HepG2 (cell line): ENCODE measurements around the gene GHRL. TPM values are rescaled to one million over a fixed set of nuclear protein-coding genes. Genes with fewer than 3 reads are reported as not detected.

Experiments
- CBX1 ChIP-seq: IDR thresholded peaks from one replicate; pipeline ENCODE4 v1.6.1; 2016; ENCODE audit warnings: antibody characterized with exemption, low read depth
- E2F2 ChIP-seq: sonication (generic); formaldehyde crosslinking; IDR thresholded peaks from 2 replicates; pipeline ENCODE4 v1.4.0; 2020; ENCODE audit warnings: missing genetic modification reagents, borderline replicate concordance
- GATAD2A ChIP-seq: IDR thresholded peaks from 2 replicates; pipeline ENCODE4 v1.6.1; 2016
- HDAC2 ChIP-seq: sonication (generic); formaldehyde crosslinking; IDR thresholded peaks from 2 replicates; pipeline ENCODE4 v1.4.0; 2020; ENCODE audit warnings: missing genetic modification reagents
- HINFP ChIP-seq: sonication (generic); formaldehyde crosslinking; IDR thresholded peaks from 2 replicates; pipeline ENCODE4 v1.4.0; 2020; ENCODE audit warnings: low read depth, mild to moderate bottlenecking, missing genetic modification reagents
- KDM5A ChIP-seq: fragments of 200-600 bp; sonication (generic); IDR thresholded peaks from 2 replicates; pipeline ENCODE4 v1.7.0; 2018; ENCODE audit warnings: antibody characterized with exemption, mild to moderate bottlenecking, low read length, borderline replicate concordance
- NFATC3 ChIP-seq: sonication (generic); formaldehyde crosslinking; IDR thresholded peaks from 2 replicates; pipeline ENCODE4 v1.5.1; 2020; ENCODE audit warnings: mild to moderate bottlenecking, missing genetic modification reagents
- NFE2L2 ChIP-seq: fragments of 150-350 bp; IDR thresholded peaks from 2 replicates; pipeline ENCODE4 v1.6.1; 2014; ENCODE audit warnings: low read length
- POLR2AphosphoS2 ChIP-seq: IDR thresholded peaks from 2 replicates; pipeline ENCODE4 v1.6.1; 2011; ENCODE audit warnings: low read depth, low read length, improper control_type of control experiment
- POLR2G ChIP-seq: fragments of 200-400 bp; formaldehyde crosslinking; IDR thresholded peaks from 2 replicates; pipeline ENCODE4 v1.6.1; 2018; ENCODE audit warnings: mild to moderate bottlenecking, low read depth, low read length, moderate library complexity
- SIX1 ChIP-seq: sonication (generic); formaldehyde crosslinking; IDR thresholded peaks from 2 replicates; pipeline ENCODE4 v1.4.0; 2020; ENCODE audit warnings: missing genetic modification reagents, borderline replicate concordance
- SUZ12 ChIP-seq: fragments of 150-350 bp; IDR thresholded peaks from 2 replicates; pipeline ENCODE4 v1.6.1; 2014; ENCODE audit warnings: low read depth, low read length
- YY1 ChIP-seq: IDR thresholded peaks from 2 replicates; pipeline ENCODE4 v1.6.1; 2011; ENCODE audit warnings: low read length, low read depth, moderate library complexity, mild to moderate bottlenecking; ENCODE audit not compliant: insufficient read depth, insufficient replicate concordance
- ZBTB3 ChIP-seq: sonication (generic); formaldehyde crosslinking; IDR thresholded peaks from 2 replicates; pipeline ENCODE4 v1.4.0; 2020; ENCODE audit warnings: low read depth, mild to moderate bottlenecking, moderate library complexity, missing genetic modification reagents, borderline replicate concordance
- ZNF230 ChIP-seq: sonication (generic); formaldehyde crosslinking; IDR thresholded peaks from 2 replicates; pipeline ENCODE4 v1.4.0; 2020; ENCODE audit warnings: mild to moderate bottlenecking, missing genetic modification reagents
- ZNF263 ChIP-seq: sonication (generic); formaldehyde crosslinking; IDR thresholded peaks from 2 replicates; pipeline ENCODE4 v1.4.0; 2020; ENCODE audit warnings: missing genetic modification reagents
- ZNF7 ChIP-seq: IDR thresholded peaks from 2 replicates; pipeline ENCODE4 v1.6.1; 2016; ENCODE audit warnings: missing biosample characterization, missing genetic modification reagents
- ZNF777 ChIP-seq: sonication (generic); formaldehyde crosslinking; IDR thresholded peaks from 2 replicates; pipeline ENCODE4 v1.4.0; 2020; ENCODE audit warnings: missing genetic modification reagents
- ZSCAN22 ChIP-seq: sonication (generic); formaldehyde crosslinking; IDR thresholded peaks from 2 replicates; pipeline ENCODE4 v1.4.0; 2020; ENCODE audit warnings: mild to moderate bottlenecking, missing genetic modification reagents
- polyA plus RNA-seq, 8 experiments: library from polyadenylated mRNA; depleted of rRNA in 3 of 8; stranded (reverse) in 7 of 8; unstranded in 1 of 8; fragments of >200 nt; fragmentation: Illumina TruSeq in 4 of 8; extraction: Trizol in 4 of 8; gene quantifications; 2 replicates each; pipeline versions ENCODE4 v1.2.1 to v1.2.3, GENCODE V29; 2011 to 2016; ENCODE audit warnings: low read depth in 4 of 8, missing spikeins in 1 of 8, mixed read lengths in 1 of 8; ENCODE audit not compliant: insufficient read depth in 1 of 8
- total RNA-seq, 5 experiments: library from RNA; depleted of rRNA; stranded (reverse); fragments of >200 nt; fragmentation: Illumina TruSeq; extraction: Trizol; gene quantifications; 2 replicates each; pipeline ENCODE4 v1.2.3, GENCODE V29; 2016; ENCODE audit warnings: low read depth in 1 of 5
- TF ChIP-seq, protein P1 (sequence below): sonication (generic); formaldehyde crosslinking; IDR thresholded peaks from 2 replicates; pipeline ENCODE4 v1.4.0; 2020; ENCODE audit warnings: mild to moderate bottlenecking, missing genetic modification reagents

Gene GHRL
- total and polyA plus RNA-seq, 2 of the 13 experiments (the other 11 are each of a cell fraction or from before 2014, with no cell fraction given), result 0.09 TPM; not detected in 1

DNA sequence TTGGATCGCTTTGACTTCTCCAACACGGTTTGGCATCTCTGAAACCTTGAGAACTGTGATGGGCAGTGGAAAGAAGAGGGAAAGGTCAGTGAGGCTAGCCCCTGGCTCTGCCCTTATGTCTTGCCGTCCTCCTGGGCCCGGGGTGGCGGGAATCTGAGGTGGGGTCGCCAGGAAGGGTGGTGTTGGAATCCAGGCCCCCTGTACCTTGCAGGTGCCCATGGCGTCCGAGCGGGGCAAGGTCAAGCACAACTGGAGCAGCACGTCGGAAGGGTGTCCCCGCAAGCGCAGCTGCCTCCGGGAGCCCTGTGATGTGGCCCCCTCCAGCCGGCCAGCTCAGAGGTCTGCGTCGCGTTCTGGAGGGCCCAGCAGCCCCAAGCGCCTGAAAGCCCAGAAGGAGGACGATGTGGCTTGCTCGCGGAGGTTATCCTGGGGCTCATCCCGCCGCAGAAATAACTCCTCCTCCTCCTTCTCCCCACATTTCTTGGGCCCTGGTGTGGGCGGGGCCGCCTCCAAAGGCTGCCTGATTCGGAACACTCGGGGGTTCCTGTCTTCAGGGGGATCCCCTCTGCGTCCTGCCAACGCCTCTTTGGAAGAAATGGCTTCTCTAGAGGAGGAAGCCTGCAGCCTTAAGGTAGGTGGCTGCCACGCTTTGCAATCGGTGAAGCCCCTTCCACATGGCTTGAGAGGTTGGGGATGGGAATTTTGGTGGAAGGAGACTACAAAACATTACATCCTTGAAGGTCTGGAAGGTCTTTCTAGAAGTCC, 43.6 kb downstream of the GHRL start (continued):
- TF ChIP-seq, protein P1, sequence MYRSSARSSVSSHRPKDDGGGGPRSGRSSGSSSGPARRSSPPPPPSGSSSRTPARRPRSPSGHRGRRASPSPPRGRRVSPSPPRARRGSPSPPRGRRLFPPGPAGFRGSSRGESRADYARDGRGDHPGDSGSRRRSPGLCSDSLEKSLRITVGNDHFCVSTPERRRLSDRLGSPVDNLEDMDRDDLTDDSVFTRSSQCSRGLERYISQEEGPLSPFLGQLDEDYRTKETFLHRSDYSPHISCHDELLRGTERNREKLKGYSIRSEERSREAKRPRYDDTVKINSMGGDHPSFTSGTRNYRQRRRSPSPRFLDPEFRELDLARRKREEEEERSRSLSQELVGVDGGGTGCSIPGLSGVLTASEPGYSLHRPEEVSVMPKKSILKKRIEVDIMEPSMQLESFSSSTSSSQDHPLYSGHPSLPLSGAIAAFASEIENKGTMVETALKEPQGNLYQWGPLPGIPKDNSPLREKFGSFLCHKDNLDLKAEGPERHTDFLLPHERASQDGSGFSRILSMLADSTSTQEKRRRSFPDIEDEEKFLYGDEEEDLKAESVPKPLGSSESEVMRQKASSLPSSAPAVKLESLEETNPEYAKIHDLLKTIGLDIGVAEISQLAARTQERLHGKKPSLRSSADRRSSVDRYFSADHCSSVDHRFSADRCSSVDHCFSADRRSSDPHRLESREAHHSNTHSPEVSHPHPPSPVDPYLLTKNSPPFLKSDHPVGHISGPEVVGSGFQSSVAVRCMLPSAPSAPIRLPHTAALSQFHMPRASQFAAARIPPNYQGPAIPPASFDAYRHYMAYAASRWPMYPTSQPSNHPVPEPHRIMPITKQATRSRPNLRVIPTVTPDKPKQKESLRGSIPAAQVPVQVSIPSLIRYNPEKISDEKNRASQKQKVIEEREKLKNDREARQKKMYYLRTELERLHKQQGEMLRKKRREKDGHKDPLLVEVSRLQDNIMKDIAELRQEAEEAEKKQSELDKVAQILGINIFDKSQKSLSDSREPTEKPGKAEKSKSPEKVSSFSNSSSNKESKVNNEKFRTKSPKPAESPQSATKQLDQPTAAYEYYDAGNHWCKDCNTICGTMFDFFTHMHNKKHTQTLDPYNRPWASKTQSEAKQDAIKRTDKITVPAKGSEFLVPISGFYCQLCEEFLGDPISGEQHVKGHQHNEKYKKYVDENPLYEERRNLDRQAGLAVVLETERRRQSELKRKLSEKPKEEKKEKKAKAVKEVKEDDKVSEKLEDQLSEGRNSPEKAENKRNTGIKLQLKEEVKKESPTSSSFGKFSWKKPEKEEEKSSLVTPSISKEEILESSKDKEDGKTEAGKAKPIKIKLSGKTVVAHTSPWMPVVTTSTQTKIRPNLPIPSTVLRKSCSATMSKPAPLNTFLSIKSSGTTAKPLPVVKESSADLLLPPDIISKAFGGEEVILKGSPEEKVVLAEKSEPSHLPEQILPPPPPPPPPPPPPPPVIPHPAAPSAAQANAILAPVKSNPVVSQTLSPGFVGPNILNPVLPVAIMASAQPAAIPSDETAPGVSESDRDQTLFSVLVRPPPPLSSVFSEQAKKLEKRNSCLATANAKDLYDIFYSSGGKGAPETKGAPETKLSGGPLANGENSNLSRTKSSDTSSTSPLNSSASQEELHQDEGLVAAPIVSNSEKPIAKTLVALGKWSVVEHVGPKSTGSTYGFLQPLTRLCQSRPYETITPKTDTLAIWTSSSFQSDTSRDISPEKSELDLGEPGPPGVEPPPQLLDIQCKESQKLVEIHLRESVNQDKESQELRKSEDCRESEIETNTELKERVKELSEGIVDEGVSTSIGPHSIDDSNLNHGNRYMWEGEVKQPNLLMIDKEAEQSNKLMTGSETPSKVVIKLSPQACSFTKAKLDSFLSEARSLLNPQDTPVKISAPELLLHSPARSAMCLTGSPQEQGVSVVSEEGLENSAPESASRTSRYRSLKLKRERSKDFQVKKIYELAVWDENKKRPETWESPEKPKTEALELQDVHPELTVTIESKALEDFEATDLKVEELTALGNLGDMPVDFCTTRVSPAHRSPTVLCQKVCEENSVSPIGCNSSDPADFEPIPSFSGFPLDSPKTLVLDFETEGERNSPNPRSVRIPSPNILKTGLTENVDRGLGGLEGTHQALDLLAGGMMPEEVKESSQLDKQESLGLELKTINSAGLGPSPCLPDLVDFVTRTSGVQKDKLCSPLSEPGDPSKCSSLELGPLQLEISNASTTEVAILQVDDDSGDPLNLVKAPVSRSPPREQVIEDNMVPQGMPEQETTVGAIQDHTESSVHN (CRISPR knock-in tag), result no peak
- TF ChIP-seq NFATC3 (CRISPR knock-in tag), result no peak
- peak; percentile 52 for TF ChIP-seq YY1
- TF ChIP-seq POLR2AphosphoS2, result no peak
- no peak for TF ChIP-seq SIX1 (CRISPR knock-in tag)
- no peak for TF ChIP-seq ZBTB3 (CRISPR knock-in tag)
- TF ChIP-seq HINFP, result no peak
- peak; percentile 18; the same call in 1 of the 2 replicates for TF ChIP-seq POLR2G
- TF ChIP-seq NFE2L2, result no peak
- no peak for TF ChIP-seq ZNF7 (CRISPR knock-in tag)
- no peak for TF ChIP-seq ZNF230 (CRISPR knock-in tag)
- TF ChIP-seq E2F2 (CRISPR knock-in tag), result no peak
- no peak; the same call in 1 of the 2 replicates for TF ChIP-seq HDAC2 (CRISPR knock-in tag)
- TF ChIP-seq GATAD2A (CRISPR knock-in tag), result no peak
- no peak for TF ChIP-seq ZSCAN22 (CRISPR knock-in tag)
- TF ChIP-seq ZNF263, result peak; percentile 87
- no peak for TF ChIP-seq SUZ12
- peak; percentile 9; the same call in 1 of the 2 replicates for TF ChIP-seq KDM5A
- TF ChIP-seq CBX1, result no peak
- TF ChIP-seq ZNF777 (CRISPR knock-in tag), result peak; percentile 90
